Stimulated activated CD8-positive, alpha-beta memory T cell treated with anti-CD3 and anti-CD28 coated beads, Interleukin-4, amount 100 ng/mL, for 48 hours (primary cell): Measurements from ENCODE around the gene TFCP2L1.
"Not testable (repeated sequence)": the region's sequence is repeated elsewhere in the genome, so short reads cannot be mapped to it uniquely, and the experiment has no call there.

ENCODE experiments used
- DNase-seq: peaks from one replicate; pipeline ENCODE4 v3.0.0-alpha.2; 2020

TFCP2L1 gene

DNA sequence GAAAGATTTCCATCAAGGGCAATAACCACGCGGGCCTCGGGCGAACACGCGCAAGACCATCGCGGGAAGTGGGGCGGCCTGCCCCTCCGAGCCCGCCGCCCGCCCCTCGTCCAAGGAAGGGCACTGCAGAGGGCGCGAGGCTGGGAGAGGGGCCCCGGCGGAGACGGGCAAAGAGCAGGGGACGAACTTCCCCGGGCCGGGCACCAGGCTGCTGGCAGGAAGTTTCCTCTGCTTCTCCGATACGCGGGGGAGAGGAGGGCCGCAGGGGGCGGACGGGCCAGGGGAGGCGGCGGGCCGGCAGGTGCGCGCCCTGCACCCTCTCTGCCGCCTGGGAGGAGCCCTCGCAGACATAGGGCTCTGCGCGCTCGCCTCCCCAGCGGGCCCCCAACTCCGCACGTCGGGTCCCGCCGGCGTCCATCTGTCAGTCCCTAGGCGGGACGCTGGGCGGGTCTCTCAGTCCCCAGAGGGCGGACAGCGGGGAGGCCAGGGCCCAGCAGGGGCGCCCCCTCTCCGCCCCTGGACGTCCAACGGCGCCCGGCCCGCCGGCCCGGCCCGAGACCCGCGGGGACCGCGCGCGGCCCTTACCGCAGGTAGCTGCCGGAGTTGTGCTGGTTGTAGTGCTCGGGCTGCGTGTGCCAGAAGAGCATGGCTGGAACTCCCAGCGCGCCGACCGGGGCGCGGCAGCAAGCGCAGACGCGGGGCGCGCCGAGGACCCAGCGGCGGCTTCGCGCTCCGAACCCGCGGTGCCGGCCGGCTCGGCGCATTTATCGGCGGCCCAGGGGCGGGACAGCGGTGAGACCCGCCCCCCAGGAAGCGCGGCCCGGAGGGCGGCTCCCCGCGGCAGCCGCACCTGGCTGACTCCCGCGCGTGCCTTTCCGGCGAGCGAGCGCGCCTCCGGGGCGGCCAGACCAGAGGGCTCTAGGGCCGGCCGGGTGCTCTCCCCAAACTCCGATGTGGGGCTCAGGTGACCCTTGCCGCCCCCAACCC is at the start of gene TFCP2L1:
Gene TFCP2L1, minus strand, starts transcription at position 740 of the 987 bp plus-strand sequence. Its CDS starts 93 bp downstream, at position 647.
- peak; percentile 43 for DNase-seq

DNA sequence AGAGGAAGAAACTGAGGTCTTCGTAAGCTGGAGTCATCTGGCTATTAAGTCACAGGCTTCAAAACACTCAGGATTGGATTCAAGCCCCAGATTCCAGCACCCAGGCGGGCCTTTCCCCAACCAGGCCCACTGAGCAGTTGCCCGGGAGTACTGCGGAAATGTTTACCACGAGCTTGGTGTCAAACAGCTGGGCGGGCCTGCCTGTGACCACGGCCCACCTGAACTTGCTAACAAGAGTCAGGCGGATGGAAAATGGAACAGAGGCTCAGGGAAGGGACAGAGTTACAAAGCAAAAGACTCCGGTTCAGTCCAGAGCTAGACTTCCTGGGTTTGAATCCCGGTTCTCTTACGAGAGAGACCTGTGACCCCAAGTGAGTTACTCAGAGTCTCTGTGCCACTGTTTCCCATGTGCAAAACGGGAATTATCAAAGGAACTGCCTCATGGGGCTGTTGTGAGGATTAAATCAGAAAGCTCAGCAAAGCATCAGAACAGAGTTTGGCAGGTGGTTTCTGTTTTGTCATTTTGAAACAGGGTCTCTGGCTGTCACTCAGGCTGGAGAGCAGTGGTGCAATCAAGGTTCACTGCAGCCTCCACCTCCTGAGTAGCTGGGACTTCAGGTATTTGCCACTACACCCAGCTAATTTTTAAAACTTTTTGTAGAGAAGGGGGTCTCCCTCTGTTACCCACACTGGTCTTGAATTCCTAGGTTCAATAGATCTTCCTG is 49.0 kb upstream of the TFCP2L1 start:
- DNase-seq: no peak

- no peak for DNase-seq
Observed at GRCh38 chr2:121333231-121333630, 48.2 kb upstream of the TFCP2L1 start.

DNA sequence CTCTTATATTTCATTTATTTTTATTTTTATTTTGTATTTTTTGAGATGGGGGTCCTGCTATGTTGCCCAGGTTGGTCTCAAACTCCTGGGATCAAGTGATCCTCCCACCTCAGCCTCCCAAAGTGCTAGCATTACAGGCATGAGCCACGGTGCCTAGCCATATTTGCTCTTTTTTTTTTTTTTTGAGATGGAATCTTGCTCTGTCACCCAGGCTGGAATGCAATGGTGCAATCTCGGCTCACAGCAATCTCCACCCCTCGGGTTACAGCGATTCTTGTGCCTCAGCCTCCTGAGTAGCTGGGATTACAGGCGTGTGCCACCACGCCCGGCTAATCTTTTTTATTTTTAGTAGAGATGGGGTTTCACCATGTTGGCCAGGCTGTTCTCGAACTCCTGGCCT is 46.3 kb upstream of the TFCP2L1 start:
- DNase-seq: not testable (repeated sequence)

DNA sequence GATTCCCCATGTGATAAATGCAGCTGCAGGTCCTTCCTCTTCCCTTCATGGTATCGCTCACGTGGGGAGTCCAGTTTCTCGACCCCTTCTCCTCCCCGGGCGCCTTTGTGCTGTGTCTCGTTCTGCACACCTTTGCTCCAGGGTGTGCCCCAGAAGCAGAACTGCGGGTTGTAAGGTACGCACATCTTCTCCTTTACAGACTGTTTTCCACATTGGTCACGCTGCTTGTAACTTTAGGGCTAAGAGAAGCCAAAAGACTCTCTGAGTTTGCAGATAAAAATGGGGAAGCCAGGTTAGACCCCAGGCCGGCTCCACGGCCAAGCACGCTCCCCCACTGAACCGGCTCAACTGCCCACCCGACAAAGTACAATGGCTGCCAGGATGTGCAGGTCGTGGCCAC is 45.9 kb upstream of the TFCP2L1 start:
- DNase-seq: no peak

DNA sequence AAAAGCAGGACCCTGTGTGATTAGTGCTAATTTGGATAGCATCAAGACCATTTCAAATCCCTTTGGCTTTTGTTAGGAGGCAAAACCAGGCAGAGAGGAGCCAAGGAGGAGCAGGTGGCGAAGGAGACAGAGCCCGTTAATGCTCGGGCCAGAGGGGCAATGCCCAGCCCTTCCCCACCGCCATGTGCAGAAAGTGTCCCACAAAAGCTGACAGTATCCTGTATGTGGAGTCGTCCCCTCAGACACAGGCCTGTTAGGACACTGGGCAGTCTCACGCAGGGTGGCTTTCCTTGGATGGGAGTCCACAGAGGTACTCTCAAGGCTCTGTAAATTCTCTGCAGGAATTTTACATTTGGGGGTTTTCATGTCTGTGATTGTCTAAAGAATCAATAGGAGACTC is 44.8 kb upstream of the TFCP2L1 start:
- no peak for DNase-seq

DNA sequence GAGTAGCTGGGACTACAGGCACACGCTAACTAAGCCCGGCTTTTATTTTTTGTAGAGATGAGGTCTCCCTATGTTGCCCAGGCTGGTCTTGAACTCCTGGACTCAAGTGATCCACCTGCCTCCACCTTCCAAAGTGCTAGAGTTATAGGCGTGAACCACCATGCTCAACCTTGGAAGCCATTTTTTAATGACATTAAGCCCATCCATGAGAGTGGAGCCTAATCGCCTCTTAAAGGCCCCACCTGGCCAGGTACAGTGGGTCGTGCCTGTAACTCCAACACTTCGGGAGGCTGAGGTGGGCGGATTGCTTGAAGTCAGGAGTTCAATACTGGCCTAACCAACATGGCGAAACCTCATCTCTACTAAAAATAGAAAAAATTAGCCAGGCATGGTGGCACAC is 41.6 kb upstream of the TFCP2L1 start:
- DNase-seq: no peak

GRCh38 chr2:121324601-121325000 is 39.6 kb upstream of the TFCP2L1 start:
- DNase-seq: no peak

DNA sequence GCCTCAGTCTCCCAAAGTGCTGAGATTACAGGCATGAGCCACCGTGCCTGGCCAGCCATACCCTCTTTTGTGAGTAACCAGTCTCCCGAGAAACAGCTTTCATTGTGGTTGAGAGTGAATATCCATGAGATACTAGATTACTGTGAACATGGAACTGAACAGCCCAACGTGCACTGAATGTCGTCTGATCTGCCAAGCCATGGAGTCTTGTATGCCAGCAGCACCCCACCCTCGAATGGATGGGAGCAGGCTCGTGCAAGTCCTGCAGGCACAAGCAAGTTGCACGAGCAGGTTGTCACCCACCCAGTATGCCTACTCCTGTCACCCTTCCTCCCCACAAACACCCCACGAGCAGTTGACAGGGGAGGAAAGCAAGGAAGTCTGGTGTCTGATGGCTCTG is 36.5 kb upstream of the TFCP2L1 start:
- DNase-seq: no peak

DNA sequence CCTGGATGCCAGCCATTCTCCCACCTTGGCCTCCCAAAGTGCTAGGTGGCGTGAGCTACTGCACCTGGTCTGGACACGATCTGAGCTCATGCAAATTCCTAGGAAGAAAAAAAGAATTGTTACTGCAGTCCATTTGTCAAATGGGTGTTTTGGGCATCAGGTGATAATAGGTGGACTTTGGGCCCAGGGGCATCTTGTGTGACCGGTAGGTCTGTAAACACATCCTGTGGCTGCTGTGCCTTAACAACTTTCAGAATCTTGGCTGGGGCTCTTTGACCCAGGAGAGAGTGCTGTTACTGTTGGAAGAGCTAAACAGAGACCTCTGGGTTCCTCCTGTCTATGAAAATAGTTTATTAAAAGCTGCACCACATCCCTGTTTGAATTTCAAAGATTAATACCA is 34.9 kb upstream of the TFCP2L1 start:
- DNase-seq: no peak

- no peak for DNase-seq
Observed at GRCh38 chr2:121316986-121317385, 32.0 kb upstream of the TFCP2L1 start.

- DNase-seq: not testable (repeated sequence)
Observed at GRCh38 chr2:121313701-121314100, 28.7 kb upstream of the TFCP2L1 start.

DNA sequence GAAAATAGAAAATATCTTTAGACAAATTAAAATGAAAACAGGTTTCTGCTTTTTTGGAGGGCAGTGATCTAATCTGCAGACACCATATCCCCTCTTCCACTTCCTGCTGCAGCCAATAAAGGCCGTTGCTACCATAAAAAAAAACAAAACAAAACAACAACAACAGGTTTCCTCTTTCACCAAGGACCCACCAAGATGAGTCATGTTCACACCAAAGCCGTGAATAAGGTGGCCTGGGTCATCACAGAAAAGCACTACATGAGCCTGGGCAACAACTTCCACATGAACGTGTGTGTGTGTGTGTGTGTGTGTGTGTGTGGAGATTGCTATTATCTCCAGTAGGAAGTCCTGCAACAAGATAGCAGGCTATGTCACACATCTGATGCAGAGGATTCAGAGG is 24.8 kb upstream of the TFCP2L1 start:
- no peak for DNase-seq

- DNase-seq: no peak
Observed at GRCh38 chr2:121309323-121309722, 24.3 kb upstream of the TFCP2L1 start.

DNA sequence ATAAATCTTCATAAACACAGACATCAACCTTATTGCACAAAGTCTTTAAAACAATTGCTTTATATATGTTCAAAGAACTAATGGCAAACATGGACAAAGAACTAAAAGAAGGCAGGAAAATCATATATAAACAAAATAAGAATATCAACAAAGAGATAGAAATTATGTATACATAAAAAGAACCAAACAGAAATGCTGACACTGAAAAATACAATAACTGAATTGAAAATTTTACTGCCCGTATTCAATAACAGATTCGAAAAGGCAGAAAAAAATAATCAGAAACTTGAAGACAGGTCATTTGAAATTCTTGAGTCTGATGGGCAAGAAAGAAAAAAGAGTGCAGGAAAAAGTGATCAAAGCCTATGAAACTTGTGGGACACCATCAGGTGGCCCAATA is 22.0 kb upstream of the TFCP2L1 start:
- DNase-seq: no peak

- no peak for DNase-seq
Observed at GRCh38 chr2:121304941-121305340, 19.9 kb upstream of the TFCP2L1 start.

- no peak for DNase-seq
Observed at GRCh38 chr2:121303531-121304263, 18.7 kb upstream of the TFCP2L1 start.

DNA sequence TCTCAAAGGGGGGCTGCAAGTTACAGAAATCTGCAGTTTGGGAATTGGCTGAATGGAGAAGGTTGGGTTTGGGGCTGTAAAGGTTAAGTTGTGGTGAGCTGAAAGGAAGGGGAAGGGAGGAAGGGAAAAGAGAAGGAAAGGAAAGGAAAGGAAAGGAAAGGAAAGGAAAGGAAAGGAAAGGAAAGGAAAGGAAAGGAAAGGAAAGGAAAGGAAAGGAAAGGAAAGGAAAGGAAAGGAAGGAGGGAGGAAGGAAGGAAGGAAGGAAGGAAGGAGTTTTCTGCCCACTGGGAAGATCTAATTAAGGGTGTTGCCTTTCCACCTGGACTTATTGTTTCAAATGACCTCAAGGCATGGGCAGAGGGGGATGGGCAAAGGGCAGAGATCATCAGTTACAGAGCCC is 16.2 kb upstream of the TFCP2L1 start:
- not testable (repeated sequence) for DNase-seq

DNA sequence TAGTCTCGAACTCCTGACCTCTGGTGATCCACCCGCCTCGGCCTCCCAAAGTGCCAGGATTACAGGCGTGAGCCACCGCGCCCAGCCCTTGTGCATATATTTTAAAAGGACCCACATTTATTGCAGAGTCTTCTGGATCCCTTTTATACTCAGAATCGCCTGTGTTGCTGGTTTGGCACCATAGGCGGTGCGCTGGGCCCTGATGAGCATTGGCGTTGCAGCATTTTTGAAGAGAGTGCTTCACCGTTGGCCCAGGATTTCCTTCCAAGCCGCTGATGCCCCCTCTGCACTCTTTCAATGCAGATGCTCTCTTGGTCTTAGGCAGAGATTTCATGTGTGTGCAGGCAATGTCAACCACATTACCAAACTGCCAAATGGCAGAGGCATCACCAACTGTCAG is 13.5 kb upstream of the TFCP2L1 start:
- DNase-seq: no peak

GRCh38 chr2:121297866-121298265 is 12.9 kb upstream of the TFCP2L1 start:
- DNase-seq: not testable (repeated sequence)

DNA sequence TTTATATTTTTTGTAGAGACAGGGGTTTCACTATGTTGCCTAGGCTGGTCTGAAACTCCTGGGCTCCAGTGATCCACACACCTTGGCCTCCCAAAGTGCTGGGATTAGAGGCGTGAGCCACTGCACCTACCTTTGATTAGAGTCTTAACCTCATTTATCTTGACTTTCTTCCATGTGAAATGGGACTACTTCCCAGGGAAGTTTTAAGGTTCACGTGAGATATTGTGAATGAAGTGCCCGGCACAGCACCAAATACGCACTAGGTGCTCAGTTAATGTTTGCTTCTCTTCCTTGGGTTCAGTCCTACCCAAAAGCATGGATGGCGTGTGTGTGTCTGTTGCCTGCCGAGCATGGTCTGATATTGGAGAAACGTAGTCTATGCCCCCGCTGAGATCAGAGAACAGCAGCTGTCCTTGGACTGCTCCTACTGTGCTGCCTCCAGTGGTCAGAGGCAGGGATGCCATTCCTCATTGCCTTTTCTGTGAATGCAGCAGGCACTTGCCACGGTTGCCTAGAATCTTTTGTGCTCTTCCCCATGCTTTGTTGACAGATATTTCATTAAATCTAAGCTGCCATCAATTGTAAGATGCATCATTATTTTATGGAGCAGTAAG is 12.3 kb upstream of the TFCP2L1 start:
- DNase-seq: no peak

GRCh38 chr2:121295911-121296650 is 11.1 kb upstream of the TFCP2L1 start:
- no peak for DNase-seq
